Small intestine (tissue), 7 donors: ENCODE data around the gene MINDY2. TPM values are rescaled to one million over a fixed set of nuclear protein-coding genes. Genes with fewer than 3 reads are reported as not detected.
A peak's percentile ranks its signal among the peaks of the same experiment; 100 is the strongest.

Source experiments
- DNase-seq, 2 donors: peaks; one replicate each; pipeline versions ENCODE4 v3.0.0 to v3.0.0-alpha.2; 2013
- FAIRE-seq: peaks from 2 replicates; lab custom pipeline; 2012; peaks lifted over from hg19 to GRCh38; lab: Jason Lieb, UNC
- H3K27ac ChIP-seq, 3 donors: one replicate each; pipeline ENCODE4 v1.5.1; 2013; ENCODE audit warnings: low read length in 2 of 3, mild to moderate bottlenecking in 2 of 3, control low read depth in 1 of 3, inconsistent platforms in 1 of 3, low read depth in 1 of 3, moderate library complexity in 1 of 3
- H3K27me3 ChIP-seq, 3 donors: one replicate each; pipeline ENCODE4 v1.6.1; 2013; ENCODE audit warnings: low read length in 3 of 3, inconsistent platforms in 1 of 3; ENCODE audit not compliant: control insufficient read depth in 3 of 3, insufficient read depth in 3 of 3
- H3K36me3 ChIP-seq, 3 donors: one replicate each; pipeline ENCODE4 v1.6.1; 2013; ENCODE audit warnings: low read length in 3 of 3, inconsistent platforms in 1 of 3, low read depth in 1 of 3, mild to moderate bottlenecking in 1 of 3, moderate library complexity in 1 of 3; ENCODE audit not compliant: control insufficient read depth in 3 of 3, insufficient read depth in 2 of 3
- H3K4me1 ChIP-seq, 3 donors: one replicate each; pipeline ENCODE4 v1.6.1; 2013; ENCODE audit warnings: low read length in 2 of 3, inconsistent platforms in 1 of 3, low read depth in 1 of 3, mild to moderate bottlenecking in 1 of 3, moderate library complexity in 1 of 3; ENCODE audit not compliant: control insufficient read depth in 3 of 3, insufficient read depth in 2 of 3
- H3K4me3 ChIP-seq, 3 donors: one replicate each; pipeline ENCODE4 v1.5.1; 2013; ENCODE audit warnings: low read length in 3 of 3, control low read depth in 1 of 3, inconsistent platforms in 1 of 3, low read depth in 1 of 3, mild to moderate bottlenecking in 1 of 3, moderate library complexity in 1 of 3
- H3K9me3 ChIP-seq, 2 donors: one replicate each; pipeline ENCODE4 v1.6.1; 2013; ENCODE audit warnings: low read depth in 1 of 2, low read length in 1 of 2; ENCODE audit not compliant: control insufficient read depth in 2 of 2, insufficient read depth in 1 of 2
- WGBS, 3 donors: extraction: QIAGEN DNeasy Blood & Tissue Kit; methylation state at CpG; one replicate each; pipeline ENCODE4 v1.1.7; 2013; 5-methylcytosine and 5-hydroxymethylcytosine counted together
- polyA plus RNA-seq, 4 donors: library from polyadenylated mRNA; stranded (reverse) in 3 of 4; unstranded in 1 of 4; fragments of 200-250 nt in 3 of 4; fragments of 120-200 nt in 1 of 4; gene quantifications; one replicate each; pipeline versions ENCODE4 v1.2.1 to v1.2.3, GENCODE V29; 2013
- donor health status: healthy with polysubstance abuse.
- donor health status: control.
- donor health status: control.
- donor health status: Bipolar disorder and iron deficiency.
- donor health status: healthy.

MINDY2 gene
- polyA plus RNA-seq, 4 donors: 1.6 to 9.7 (median 3.0) TPM

GRCh38 chr15:58736018-58736643 lies 35.0 kb upstream of the MINDY2 start:
- DNase-seq (no peak), FAIRE-seq (no peak)
- H3K9me3 ChIP-seq: no peaks in the 10 kb centered on the region
- H3K36me3 ChIP-seq: no peaks in the 10 kb centered on the region
- peaks cover 3 to 5% (median 5%) of the 10 kb centered on the region in 3 donors for H3K4me1 ChIP-seq
- H3K27ac ChIP-seq: no peak overlapping the region
- no peak overlapping the region for H3K4me3 ChIP-seq
- no peaks in the 10 kb centered on the region for H3K27me3 ChIP-seq
- 69 to 78% (median 73%) methylated on average over 2 of the region's 2 CpGs for WGBS, 3 donors

- H3K27me3 ChIP-seq: no peaks in the 10 kb centered on the region
- peaks cover 0 to 5% (median 3%) of the 10 kb centered on the region in 3 donors for H3K4me1 ChIP-seq
- H3K4me3 ChIP-seq: no peak overlapping the region
- DNase-seq (no peak), FAIRE-seq (no peak)
- 89 to 94% (median 94%) methylated on average over 3 of the region's 3 CpGs for WGBS, 3 donors
- H3K27ac ChIP-seq: no peak overlapping the region
- no peaks in the 10 kb centered on the region for H3K36me3 ChIP-seq
- H3K9me3 ChIP-seq: no peaks in the 10 kb centered on the region
Observed at GRCh38 chr15:58737298-58737697, 33.8 kb upstream of the MINDY2 start.

- H3K9me3 ChIP-seq: no peaks in the 10 kb centered on the region
- WGBS, 3 donors: 59 to 75% (median 71%) methylated on average over 1 of the region's 1 CpG
- H3K4me1 ChIP-seq: peaks cover 2 to 5% (median 3%) of the 10 kb centered on the region in 3 donors
- no peaks in the 10 kb centered on the region for H3K27me3 ChIP-seq
- H3K36me3 ChIP-seq: no peaks in the 10 kb centered on the region
- no peak for DNase-seq
- no peak overlapping the region for H3K4me3 ChIP-seq
- no peak overlapping the region for H3K27ac ChIP-seq
- FAIRE-seq: no peak
Observed at GRCh38 chr15:58738046-58738707, 32.9 kb upstream of the MINDY2 start.

GRCh38 chr15:58740436-58740835 lies 30.7 kb upstream of the MINDY2 start:
- Histone ChIP-seq H3K27me3 (no peaks in the 10 kb centered on the region), H3K36me3 (no peaks in the 10 kb centered on the region), H3K27ac (no peak overlapping the region), H3K9me3 (no peaks in the 10 kb centered on the region), H3K4me1 (peaks cover 0 to 3% (median 2%) of the 10 kb centered on the region in 3 donors), H3K4me3 (no peak overlapping the region)
- WGBS, 3 donors: 86 to 94% (median 88%) methylated on average over 4 of the region's 4 CpGs
- DNase-seq (no peak), FAIRE-seq (no peak)

- no peaks in the 10 kb centered on the region for H3K9me3 ChIP-seq
- no peaks in the 10 kb centered on the region for H3K36me3 ChIP-seq
- no peak overlapping the region for H3K4me3 ChIP-seq
- WGBS, 3 donors: 60 to 77% (median 72%) methylated on average over 2 of the region's 2 CpGs
- no peaks in the 10 kb centered on the region for H3K27me3 ChIP-seq
- DNase-seq: no peak
- no peak overlapping the region for H3K27ac ChIP-seq
- peaks cover 3 to 5% (median 5%) of the 10 kb centered on the region in 3 donors for H3K4me1 ChIP-seq
- FAIRE-seq: no peak
Observed at GRCh38 chr15:58741032-58741431, 30.1 kb upstream of the MINDY2 start.

- FAIRE-seq (no peak), DNase-seq (no peak)
- Histone ChIP-seq H3K9me3 (no peaks in the 10 kb centered on the region), H3K4me3 (no peak overlapping the region), H3K27me3 (no peaks in the 10 kb centered on the region), H3K36me3 (no peaks in the 10 kb centered on the region), H3K4me1 (peaks cover 3 to 7% (median 7%) of the 10 kb centered on the region in 3 donors), H3K27ac (no peak overlapping the region)
- 70 to 91% (median 82%) methylated on average over 8 of the region's 8 CpGs for WGBS, 3 donors
Observed at GRCh38 chr15:58742022-58742813, 28.9 kb upstream of the MINDY2 start.

- Histone ChIP-seq H3K27me3 (no peaks in the 10 kb centered on the region), H3K4me1 (peaks cover 3 to 7% (median 7%) of the 10 kb centered on the region in 3 donors), H3K27ac (no peak overlapping the region), H3K9me3 (no peaks in the 10 kb centered on the region), H3K4me3 (no peak overlapping the region), H3K36me3 (no peaks in the 10 kb centered on the region)
- DNase-seq (no peak), FAIRE-seq (no peak)
- WGBS, 3 donors: 82 to 87% (median 84%) methylated on average over 5 of the region's 5 CpGs
Observed at GRCh38 chr15:58742819-58743502, 28.1 kb upstream of the MINDY2 start.

- H3K4me1 ChIP-seq: peaks cover 0 to 7% (median 7%) of the 10 kb centered on the region in 3 donors
- 96 to 99% (median 97%) methylated on average over 1 of the region's 1 CpG for WGBS, 3 donors
- DNase-seq (peak in 1 of 2 donors; percentile 13), FAIRE-seq (no peak)
- no peaks in the 10 kb centered on the region for H3K36me3 ChIP-seq
- H3K27me3 ChIP-seq: no peaks in the 10 kb centered on the region
- H3K27ac ChIP-seq: no peak overlapping the region
- no peaks in the 10 kb centered on the region for H3K9me3 ChIP-seq
- H3K4me3 ChIP-seq: peak overlapping the region in 1 of 3 donors; percentile 6
Observed at GRCh38 chr15:58746174-58746573, 24.9 kb upstream of the MINDY2 start.
